GM23248 (cell line): ENCODE results near the gene ENTPD7.

Source experiments
- EZH2 ChIP-seq: fragments of 200-600 bp; sonication (generic); IDR thresholded peaks from 2 replicates; pipeline ENCODE4 v1.6.1; 2018; ENCODE audit warnings: antibody characterized with exemption, mild to moderate bottlenecking; ENCODE audit not compliant: insufficient read depth, poor library complexity, severe bottlenecking
- EZH2phosphoT487 ChIP-seq: fragments of 200-600 bp; sonication (generic); IDR thresholded peaks from 2 replicates; pipeline ENCODE4 v1.6.1; 2018; ENCODE audit warnings: antibody characterized with exemption, moderate library complexity, mild to moderate bottlenecking, low read depth; ENCODE audit not compliant: insufficient read depth

GRCh38 chr10:99658622-99659030 lies 683 bp upstream of the ENTPD7 start:
- TF ChIP-seq EZH2phosphoT487 (no peak), EZH2 (no peak)
